Heart left ventricle (tissue), 16 donors: ENCODE measurements around the gene RIN3. TPM values are rescaled to one million over a fixed set of nuclear protein-coding genes. Genes with fewer than 3 reads are reported as not detected.

Experiments
- ATAC-seq, 4 donors: fragments of 200-7000 bp; cut with Tn5 transposase; one replicate each; pipeline ENCODE4 v1.9.1; 2020 to 2022; ENCODE audit warnings: moderate library complexity in 4 of 4, mild to moderate bottlenecking in 3 of 4, moderate number of reproducible peaks in 1 of 4
- DNase-seq, 5 donors: peaks; one replicate each; pipeline ENCODE4 v3.0.0-alpha.2; 2020
- H3K27ac ChIP-seq, 12 donors: fragments of 200-600 bp; sonication (generic) in 4 of 12; one replicate each; pipeline versions ENCODE4 v1.5.0 to v1.8.0; 2016 to 2022; ENCODE audit warnings: mild to moderate bottlenecking in 2 of 12
- H3K27me3 ChIP-seq, 9 donors: fragments of 200-600 bp; sonication (generic) in 2 of 9; one replicate each; pipeline versions ENCODE4 v1.5.1 to v1.8.0; 2016 to 2022; ENCODE audit warnings: mild to moderate bottlenecking in 3 of 9
- H3K36me3 ChIP-seq, 9 donors: fragments of 200-600 bp; sonication (generic) in 2 of 9; one replicate each; pipeline versions ENCODE4 v1.5.0 to v1.8.0; 2018 to 2022; ENCODE audit warnings: mild to moderate bottlenecking in 2 of 9
- H3K4me1 ChIP-seq, 12 donors: fragments of 200-600 bp; sonication (generic) in 4 of 12; one replicate each; pipeline versions ENCODE4 v1.5.0 to v1.8.0; 2016 to 2022; ENCODE audit warnings: mild to moderate bottlenecking in 3 of 12
- H3K4me3 ChIP-seq, 12 donors: fragments of 200-600 bp; sonication (generic) in 4 of 12; one replicate each; pipeline versions ENCODE4 v1.5.0 to v1.8.0; 2017 to 2022; ENCODE audit warnings: mild to moderate bottlenecking in 9 of 12, moderate library complexity in 4 of 12
- H3K9me3 ChIP-seq, 12 donors: fragments of 200-600 bp; sonication (generic) in 4 of 12; one replicate each; pipeline versions ENCODE4 v1.5.0 to v1.8.0; 2016 to 2022; ENCODE audit warnings: mild to moderate bottlenecking in 1 of 12
- POLR2A ChIP-seq, 2 donors: fragments of 450-650 bp; IDR thresholded peaks; one replicate each; pipeline ENCODE4 v1.6.1; 2017; ENCODE audit warnings: antibody characterized with exemption in 2 of 2, mild to moderate bottlenecking in 2 of 2, moderate library complexity in 2 of 2
- WGBS, 4 donors: extraction: QIAGEN DNeasy Blood & Tissue Kit in 2 of 4; methylation state at CpG; one replicate each; pipeline versions ENCODE4 v1.1.5 to v1.1.7; 2013 to 2018; 5-methylcytosine and 5-hydroxymethylcytosine counted together
- intact Hi-C, 10 donors: fragments of 100-400 bp; cut with DNase I; formaldehyde crosslinking; loops; one replicate each; pipeline versions ENCODE4 v1.11.1 to v1.14.2; 2022
- polyA plus RNA-seq, 2 donors: library from polyadenylated mRNA; stranded (reverse); fragments of 200-250 nt; gene quantifications; one replicate each; pipeline ENCODE4 v1.2.3, GENCODE V29; 2013
- total RNA-seq, 9 donors: library from RNA; depleted of rRNA in 2 of 9; stranded (reverse); fragments of >200 nt in 2 of 9; fragmentation: NEBNext Ultra II Directional in 3 of 9; extraction: Animal tissue kit (Norgen Biotek cat#: 25700) in 3 of 9; gene quantifications; one replicate each; pipeline versions ENCODE4 v1.1.0 to v1.2.4, GENCODE V29; 2016 to 2023
- TF ChIP-seq, protein P1 (sequence below), 12 donors: fragments of 200-600 bp; sonication (generic) in 4 of 12; IDR thresholded peaks; one replicate each; pipeline versions ENCODE4 v1.5.0 to v1.8.0; 2018 to 2022; ENCODE audit warnings: antibody characterized with exemption in 12 of 12, mild to moderate bottlenecking in 5 of 12
- donor health status: ischemic (EF 13 %, LVEDD 7.1; RV severe dilation, severe dysfunction).
- donor health status: healthy with polysubstance abuse.
- donor health status: DM: no; HTN: yes; CAD: no.
- donor health status: DM: no; HTN: no; CAD: no.
- donor health status: ischemic (EF 25% LVEDD 6.9; RV normal size, moderate dysfunction).
- donor health status: ischemic (EF 25% LVEDD 5.7; RV mildly dilated, moderate dysfunction).
- donor health status: healthy.
- donor health status: DM: yes; HTN: yes; CAD: no.
- donor health status: ischemic (EF 35%, LVEDD 5.7; RV mildly dilated, moderate dysfunction).
- donor health status: nonischemic (EF 11% LVEDD 7.7; RV severe dilation, severe dysfunction).
- donor health status: DM: yes; HTN: yes; CAD: no.
- donor health status: PGD.
- donor health status: ischemic (EF 29% LVEDD 5.4; RV normal size, mild dysfunction).
- donor health status: nonischemic (EF 23%, LVEDD 6.1; RV moderate dilation, normal function).

Gene RIN3
- total and polyA plus RNA-seq, 11 donors = 8.6 to 37.0 (median 12.7) TPM

DNA sequence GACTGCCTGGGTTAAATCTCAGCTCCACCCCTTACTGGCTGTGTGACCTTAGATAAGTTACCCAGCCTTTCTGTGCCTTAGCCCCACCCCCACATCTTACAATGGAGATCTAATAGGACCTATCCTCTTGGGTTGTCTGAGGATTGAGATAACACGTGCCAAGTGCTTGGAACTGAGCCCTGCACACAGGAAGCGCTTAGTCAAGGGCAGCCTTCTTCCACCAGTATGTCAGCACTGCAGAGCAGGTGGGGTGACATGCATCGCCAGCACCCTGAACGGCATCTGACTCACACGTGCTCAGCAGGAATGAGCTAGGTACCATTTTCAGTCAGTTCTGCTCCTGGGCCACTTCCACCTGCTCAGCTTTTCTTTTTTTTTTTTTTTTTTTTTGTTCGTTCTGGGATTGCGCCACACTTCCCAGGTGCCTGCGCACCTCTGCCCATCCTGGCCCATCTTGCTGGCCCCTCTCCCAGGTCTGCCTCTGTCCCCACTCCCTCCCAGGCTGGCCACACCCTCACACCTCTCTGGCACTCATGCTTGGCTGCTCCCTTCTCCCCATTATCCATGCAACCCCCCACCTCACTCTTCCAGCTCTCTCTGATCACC, 215.3 kb downstream of the RIN3 start:
- peak in 1 of 5 donors; percentile 51 for DNase-seq
- TF ChIP-seq, protein P1, sequence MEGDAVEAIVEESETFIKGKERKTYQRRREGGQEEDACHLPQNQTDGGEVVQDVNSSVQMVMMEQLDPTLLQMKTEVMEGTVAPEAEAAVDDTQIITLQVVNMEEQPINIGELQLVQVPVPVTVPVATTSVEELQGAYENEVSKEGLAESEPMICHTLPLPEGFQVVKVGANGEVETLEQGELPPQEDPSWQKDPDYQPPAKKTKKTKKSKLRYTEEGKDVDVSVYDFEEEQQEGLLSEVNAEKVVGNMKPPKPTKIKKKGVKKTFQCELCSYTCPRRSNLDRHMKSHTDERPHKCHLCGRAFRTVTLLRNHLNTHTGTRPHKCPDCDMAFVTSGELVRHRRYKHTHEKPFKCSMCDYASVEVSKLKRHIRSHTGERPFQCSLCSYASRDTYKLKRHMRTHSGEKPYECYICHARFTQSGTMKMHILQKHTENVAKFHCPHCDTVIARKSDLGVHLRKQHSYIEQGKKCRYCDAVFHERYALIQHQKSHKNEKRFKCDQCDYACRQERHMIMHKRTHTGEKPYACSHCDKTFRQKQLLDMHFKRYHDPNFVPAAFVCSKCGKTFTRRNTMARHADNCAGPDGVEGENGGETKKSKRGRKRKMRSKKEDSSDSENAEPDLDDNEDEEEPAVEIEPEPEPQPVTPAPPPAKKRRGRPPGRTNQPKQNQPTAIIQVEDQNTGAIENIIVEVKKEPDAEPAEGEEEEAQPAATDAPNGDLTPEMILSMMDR (IDR thresholded peaks at IDR 0.05) = no peak
- TF ChIP-seq POLR2A (IDR thresholded peaks at IDR 0.05) = no peak
- H3K4me3 ChIP-seq = no peak overlapping the region
- peaks cover 0 to 36% (median 24%) of the 10 kb centered on the region in 9 donors for H3K36me3 ChIP-seq
- H3K27ac ChIP-seq = no peak overlapping the region
- WGBS, 4 donors = 57 to 58% (median 57%) methylated on average over 8 of the region's 8 CpGs
- peaks cover 4 to 62% (median 31%) of the 10 kb centered on the region in 12 donors for H3K4me1 ChIP-seq
- H3K27me3 ChIP-seq = no peaks in the 10 kb centered on the region
- no peaks in the 10 kb centered on the region for H3K9me3 ChIP-seq
- ATAC-seq = peak in 1 of 4 donors; percentile 12
- intact Hi-C loops = no loop called here

DNA sequence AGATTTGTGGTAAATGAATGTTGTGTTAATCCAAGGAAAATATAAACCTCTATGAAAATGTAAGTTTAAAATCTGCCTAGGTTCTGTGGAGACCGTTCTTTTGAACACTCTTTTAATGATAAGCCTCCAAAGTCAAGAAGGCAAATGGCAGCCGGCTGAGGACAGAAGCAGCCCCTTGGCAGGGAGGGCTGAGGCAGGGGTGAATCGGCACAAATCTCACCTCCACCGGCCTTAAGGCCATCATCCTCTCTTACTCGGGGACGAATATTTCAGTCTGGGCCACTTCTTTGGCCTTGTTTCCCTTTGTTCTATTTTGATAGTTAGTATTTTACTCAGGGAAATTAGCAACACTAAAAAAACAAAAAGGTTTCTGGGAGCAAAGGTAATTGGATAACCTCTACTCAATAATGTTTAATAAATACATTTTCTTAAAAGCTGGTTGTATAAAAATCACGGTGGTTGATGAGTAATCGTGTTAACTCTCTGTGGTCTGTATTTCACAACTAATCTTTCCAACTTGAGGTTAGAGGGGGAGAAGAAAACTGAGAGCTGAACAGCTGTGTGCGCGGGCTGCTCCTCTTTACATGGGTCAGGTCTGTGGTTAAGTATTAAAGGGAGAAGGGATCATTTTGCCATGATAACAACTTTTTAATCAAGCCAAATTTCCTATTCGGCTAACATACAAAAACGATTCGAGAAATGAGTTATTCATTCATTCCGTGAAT, 216.2 kb downstream of the RIN3 start:
- Histone ChIP-seq H3K4me1 (peaks cover 4 to 54% (median 24%) of the 10 kb centered on the region in 12 donors), H3K27ac (peak overlapping the region in 1 of 12 donors; percentile 5), H3K4me3 (no peak overlapping the region), H3K9me3 (no peaks in the 10 kb centered on the region), H3K27me3 (no peaks in the 10 kb centered on the region), H3K36me3 (peaks cover 0 to 36% (median 24%) of the 10 kb centered on the region in 9 donors)
- intact Hi-C loops = no loop called here
- no peak for ATAC-seq
- 70 to 77% (median 75%) methylated on average over 14 of the region's 14 CpGs for WGBS, 4 donors
- DNase-seq = no peak
- TF ChIP-seq, protein P1 (IDR thresholded peaks at IDR 0.05) = no peak
- TF ChIP-seq POLR2A (IDR thresholded peaks at IDR 0.05) = no peak

DNA sequence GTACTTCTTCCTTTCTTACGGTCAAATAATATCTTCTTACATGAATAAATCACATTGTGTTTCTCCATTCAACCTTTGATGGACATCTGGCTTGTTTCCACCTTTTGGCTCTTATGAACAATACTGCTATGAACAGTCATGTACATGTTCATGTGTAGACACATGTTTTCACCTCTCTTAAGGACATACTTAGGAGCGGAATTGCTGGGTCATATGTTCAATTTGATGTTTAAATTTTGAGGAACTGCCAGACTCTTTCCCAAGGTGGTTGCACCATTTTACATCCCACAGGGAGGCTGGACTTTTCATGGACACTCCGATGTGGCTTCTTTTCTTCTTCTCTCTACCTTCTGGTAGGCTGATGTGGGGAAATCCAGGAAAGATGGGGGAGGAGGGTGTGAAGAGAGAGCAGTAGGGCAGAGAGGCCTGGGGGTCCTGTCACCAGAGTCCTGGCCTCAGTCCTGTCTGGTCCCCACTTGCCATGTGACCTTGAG, 218.1 kb downstream of the RIN3 start:
- peaks cover 0 to 39% (median 9%) of the 10 kb centered on the region in 12 donors for H3K4me1 ChIP-seq
- ATAC-seq = no peak
- no peak overlapping the region for H3K27ac ChIP-seq
- no peak for DNase-seq
- H3K27me3 ChIP-seq = no peaks in the 10 kb centered on the region
- intact Hi-C loops = no loop called here
- no peak for TF ChIP-seq POLR2A (IDR thresholded peaks at IDR 0.05)
- TF ChIP-seq, protein P1 (IDR thresholded peaks at IDR 0.05) = no peak
- H3K9me3 ChIP-seq = no peaks in the 10 kb centered on the region
- H3K36me3 ChIP-seq = peaks cover 0 to 48% (median 24%) of the 10 kb centered on the region in 9 donors
- H3K4me3 ChIP-seq = no peak overlapping the region
- 88 to 97% (median 96%) methylated on average over 3 of the region's 3 CpGs for WGBS, 4 donors

DNA sequence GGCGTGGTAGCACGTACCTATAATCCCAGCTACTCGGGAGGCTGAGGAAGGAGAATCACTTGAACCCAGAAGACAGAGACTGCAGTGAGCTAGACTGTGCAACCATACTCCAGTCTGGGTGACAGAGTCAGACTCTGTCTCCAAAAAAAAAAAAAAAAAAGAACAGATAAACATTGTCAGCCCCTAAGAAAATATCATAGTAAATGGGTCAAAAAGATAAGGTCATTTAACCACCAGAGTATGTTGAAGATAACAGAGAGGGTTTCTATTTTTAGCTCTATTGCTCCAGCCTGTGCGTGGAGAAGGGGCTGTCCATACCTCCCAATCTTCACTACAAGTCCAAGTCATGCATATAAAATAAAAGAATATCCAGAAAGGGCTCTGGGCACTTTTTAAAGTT, 219.4 kb downstream of the RIN3 start:
- TF ChIP-seq POLR2A (IDR thresholded peaks at IDR 0.05) = no peak
- TF ChIP-seq, protein P1 (IDR thresholded peaks at IDR 0.05) = no peak
- H3K9me3 ChIP-seq = no peaks in the 10 kb centered on the region
- H3K27ac ChIP-seq = peak overlapping the region in 3 of 12 donors; percentile 6 to 34 (median 33)
- peaks cover 0 to 47% (median 22%) of the 10 kb centered on the region in 9 donors for H3K36me3 ChIP-seq
- H3K4me1 ChIP-seq = peaks cover 0 to 45% (median 18%) of the 10 kb centered on the region in 12 donors
- H3K4me3 ChIP-seq = no peak overlapping the region
- intact Hi-C loops = no loop called here
- DNase-seq (no peak), ATAC-seq (peak in 3 of 4 donors; percentile 59 to 71 (median 69))
- 38 to 52% (median 47%) methylated on average over 4 of the region's 4 CpGs for WGBS, 4 donors
- no peaks in the 10 kb centered on the region for H3K27me3 ChIP-seq
